ENCODE results near the gene PNMA8B.
A peak's percentile ranks its signal among the peaks of the same experiment; 100 is the strongest.

Gene PNMA8B

GRCh38 chr19:46537136-46538097 is 41.8 kb upstream of the PNMA8B start:
- TF ChIP-seq EZH2phosphoT487 (IDR thresholded peaks at IDR 0.05; ENCODE audit: borderline replicate concordance, low read length) = no peak
- peak; percentile 98 for TF ChIP-seq CTCF (IDR thresholded peaks at IDR 0.05; ENCODE audit: low read depth, low read length, poor library complexity, severe bottlenecking)
- Histone ChIP-seq H3K4me2 (ENCODE audit: low read length) (no peak overlapping the region), H3K27me3 (ENCODE audit: control insufficient read depth, low read length) (0 out of 2 replicates have a peak, but pooled peaks cover 5% of the 10 kb centered on the region)

GRCh38 chr19:46536391-46536790 is 40.7 kb upstream of the PNMA8B start:
- Histone ChIP-seq H3F3A (ENCODE audit: control insufficient read depth, insufficient read depth) (no peaks in the 10 kb centered on the region), H3K27ac (ENCODE audit: low read depth, low read length) (no peak overlapping the region), H3K4me1 (ENCODE audit: control insufficient read depth, low read length) (no peaks in the 10 kb centered on the region), H3K36me3 (ENCODE audit: control insufficient read depth, low read length) (no peaks in the 10 kb centered on the region), H3K9me2 (replicated peaks; ENCODE audit: control insufficient read depth, low read length) (no peaks in the 10 kb centered on the region), H4K20me1 (ENCODE audit: control insufficient read depth, insufficient read depth, low read depth, low read length) (no peaks in the 10 kb centered on the region), H3K79me2 (ENCODE audit: control insufficient read depth, low read length) (no peaks in the 10 kb centered on the region), H3K9me3 (ENCODE audit: control insufficient read depth, insufficient read depth, low read length) (no peaks in the 10 kb centered on the region), H3K27me3 (ENCODE audit: control insufficient read depth, low read length) (0 out of 2 replicates have a peak, but pooled peaks cover 5% of the 10 kb centered on the region), H3K4me2 (ENCODE audit: low read length) (no peak overlapping the region), H3K4me3 (ENCODE audit: low read length) (no peak overlapping the region)
- TF ChIP-seq CTCF (IDR thresholded peaks at IDR 0.05; ENCODE audit: low read depth, low read length, poor library complexity, severe bottlenecking) (no peak), EZH2phosphoT487 (IDR thresholded peaks at IDR 0.05; ENCODE audit: borderline replicate concordance, low read length) (no peak)

More at GRCh38 chr19:46537136-46538097, 41.8 kb upstream of the PNMA8B start:
- H3K36me3 ChIP-seq (ENCODE audit: control insufficient read depth, low read length) = no peaks in the 10 kb centered on the region
- H3K9me2 ChIP-seq (replicated peaks; ENCODE audit: control insufficient read depth, low read length) = no peaks in the 10 kb centered on the region
- no peaks in the 10 kb centered on the region for H3F3A ChIP-seq (ENCODE audit: control insufficient read depth, insufficient read depth)
- H3K9me3 ChIP-seq (ENCODE audit: control insufficient read depth, insufficient read depth, low read length) = no peaks in the 10 kb centered on the region
- no peaks in the 10 kb centered on the region for H3K79me2 ChIP-seq (ENCODE audit: control insufficient read depth, low read length)
- no peaks in the 10 kb centered on the region for H4K20me1 ChIP-seq (ENCODE audit: control insufficient read depth, insufficient read depth, low read depth, low read length)
- H3K4me1 ChIP-seq (ENCODE audit: control insufficient read depth, low read length) = no peaks in the 10 kb centered on the region
- no peak overlapping the region for H3K4me3 ChIP-seq (ENCODE audit: low read length)
- H3K27ac ChIP-seq (ENCODE audit: low read depth, low read length) = no peak overlapping the region

GRCh38 chr19:46533621-46534081 is 38.0 kb upstream of the PNMA8B start:
- H3F3A ChIP-seq (ENCODE audit: control insufficient read depth, insufficient read depth) = no peaks in the 10 kb centered on the region
- no peak overlapping the region for H3K4me2 ChIP-seq (ENCODE audit: low read length)
- H3K27me3 ChIP-seq (ENCODE audit: control insufficient read depth, low read length) = 0 out of 2 replicates have a peak, but pooled peaks cover 3% of the 10 kb centered on the region
- no peaks in the 10 kb centered on the region for H3K79me2 ChIP-seq (ENCODE audit: control insufficient read depth, low read length)
- TF ChIP-seq EZH2phosphoT487 (IDR thresholded peaks at IDR 0.05; ENCODE audit: borderline replicate concordance, low read length) (no peak), CTCF (IDR thresholded peaks at IDR 0.05; ENCODE audit: low read depth, low read length, poor library complexity, severe bottlenecking) (no peak)
- no peaks in the 10 kb centered on the region for H3K9me2 ChIP-seq (replicated peaks; ENCODE audit: control insufficient read depth, low read length)
- peaks cover 14% of the 10 kb centered on the region for H3K4me1 ChIP-seq (ENCODE audit: control insufficient read depth, low read length)
- H3K4me3 ChIP-seq (ENCODE audit: low read length) = no peak overlapping the region
- H3K36me3 ChIP-seq (ENCODE audit: control insufficient read depth, low read length) = no peaks in the 10 kb centered on the region
- no peaks in the 10 kb centered on the region for H3K9me3 ChIP-seq (ENCODE audit: control insufficient read depth, insufficient read depth, low read length)
- H3K27ac ChIP-seq (ENCODE audit: low read depth, low read length) = no peak overlapping the region
- H4K20me1 ChIP-seq (ENCODE audit: control insufficient read depth, insufficient read depth, low read depth, low read length) = no peaks in the 10 kb centered on the region
